NCI-H510A treated with DMSO at 0.1 percent for 48 hours (cell line): ENCODE data around the gene TMEM9.

Experiments used
- DNase-seq: peaks from one replicate; lab custom pipeline; 2025; lab: John Stamatoyannopoulos, UW

The TMEM9 gene

DNA sequence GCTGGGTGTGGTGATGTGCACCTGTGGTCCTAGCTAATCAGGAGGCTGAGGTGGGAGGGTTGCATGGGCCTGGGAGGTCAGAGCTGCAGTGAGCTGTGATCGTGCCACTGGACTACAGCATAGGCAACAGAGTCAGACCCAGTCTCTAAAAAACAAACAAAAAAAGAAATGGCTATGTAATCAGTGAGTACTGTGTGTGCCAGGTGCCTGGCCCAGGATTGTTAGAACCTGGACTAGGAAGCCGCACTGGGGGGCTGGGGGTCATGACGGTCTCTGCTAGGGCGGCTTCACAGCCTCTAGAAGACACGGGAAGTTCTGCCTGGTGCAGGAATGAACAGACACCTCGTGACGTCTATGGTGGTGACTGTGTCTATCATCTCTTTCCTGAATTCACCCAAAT, 8.5 kb downstream of the TMEM9 start:
- DNase-seq = no peak

DNA sequence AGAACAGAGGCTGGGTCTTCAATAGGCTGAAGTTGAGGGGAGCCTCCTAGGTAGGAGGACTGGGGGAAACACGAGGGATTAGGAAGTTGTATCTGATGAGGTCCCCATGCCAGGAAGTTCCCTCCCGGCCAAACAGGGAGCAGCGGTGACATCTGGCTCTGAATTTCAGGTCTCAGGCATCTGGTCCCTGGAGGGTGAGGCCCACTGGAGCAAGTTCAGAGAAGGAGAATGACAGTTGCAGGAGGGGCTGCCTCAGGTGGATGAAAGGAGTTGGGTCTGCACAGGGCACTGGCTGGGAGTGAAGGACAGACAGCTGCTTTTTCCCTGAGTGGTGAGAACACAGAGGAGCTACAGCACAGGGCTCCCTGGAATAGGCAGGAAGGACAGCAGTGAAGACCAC, 9.1 kb downstream of the TMEM9 start:
- DNase-seq = no peak

DNA sequence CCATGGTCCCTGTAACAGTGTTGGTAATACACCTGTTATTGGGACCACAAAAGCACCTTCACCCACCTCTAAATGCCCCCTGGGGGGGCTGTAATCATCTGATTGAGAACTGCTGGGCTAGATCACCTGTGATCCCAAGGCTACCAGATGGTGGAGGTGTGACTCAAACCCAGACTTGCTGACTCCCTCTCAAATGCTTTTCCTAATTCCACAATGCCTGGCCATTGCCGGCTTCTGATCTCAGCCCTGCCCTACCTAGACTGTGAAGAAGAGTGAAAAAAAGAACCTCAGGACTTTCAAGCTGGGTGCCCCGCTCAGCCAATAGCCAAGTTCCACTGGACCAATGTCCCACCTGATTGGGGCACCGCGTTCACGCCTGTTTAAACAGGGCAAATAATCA, 9.6 kb downstream of the TMEM9 start:
- no peak for DNase-seq

DNA sequence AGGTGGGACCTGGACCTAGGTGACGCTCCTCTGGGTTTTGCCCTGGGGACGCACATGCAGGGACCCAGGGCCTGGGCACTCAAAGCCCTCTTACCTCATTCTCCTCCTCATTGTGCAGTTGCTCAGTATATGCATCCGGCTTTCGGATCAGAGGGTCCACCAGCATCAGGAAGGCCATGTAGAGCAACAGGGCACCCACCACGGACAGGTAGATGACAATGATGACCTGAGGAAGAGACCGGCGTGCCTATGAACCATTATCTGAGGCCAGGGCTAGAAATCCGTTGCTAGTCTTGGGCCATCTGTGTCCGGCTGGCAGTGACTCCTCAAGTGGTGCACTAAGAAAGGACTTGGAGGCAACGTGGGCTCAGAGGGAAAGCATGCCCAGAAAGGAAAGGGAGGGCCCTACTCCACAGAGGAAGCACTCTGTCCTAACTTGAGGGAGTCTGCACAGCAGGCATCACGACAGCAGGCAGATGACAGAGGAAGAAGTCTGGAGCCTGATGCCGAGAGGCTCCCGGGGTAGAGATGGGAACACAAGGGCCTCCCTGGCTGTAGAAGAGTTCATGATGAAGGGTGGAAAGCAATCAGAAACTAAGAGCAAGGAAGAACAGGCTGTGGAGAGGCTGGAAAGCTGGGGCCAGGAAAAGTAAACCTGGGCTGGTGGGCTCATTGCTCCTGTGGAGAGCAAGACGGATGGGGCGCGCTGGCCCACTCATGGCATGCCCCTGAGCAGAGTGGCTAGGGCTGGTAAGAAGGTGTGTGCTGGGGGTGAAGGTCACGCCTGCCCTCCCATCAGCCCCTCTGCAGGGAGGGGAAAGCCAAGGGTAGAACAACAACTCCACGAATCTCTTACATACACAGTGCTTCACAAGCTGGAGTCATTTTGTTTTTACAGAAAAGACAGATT, 10.3 kb downstream of the TMEM9 start:
- DNase-seq = no peak

DNA sequence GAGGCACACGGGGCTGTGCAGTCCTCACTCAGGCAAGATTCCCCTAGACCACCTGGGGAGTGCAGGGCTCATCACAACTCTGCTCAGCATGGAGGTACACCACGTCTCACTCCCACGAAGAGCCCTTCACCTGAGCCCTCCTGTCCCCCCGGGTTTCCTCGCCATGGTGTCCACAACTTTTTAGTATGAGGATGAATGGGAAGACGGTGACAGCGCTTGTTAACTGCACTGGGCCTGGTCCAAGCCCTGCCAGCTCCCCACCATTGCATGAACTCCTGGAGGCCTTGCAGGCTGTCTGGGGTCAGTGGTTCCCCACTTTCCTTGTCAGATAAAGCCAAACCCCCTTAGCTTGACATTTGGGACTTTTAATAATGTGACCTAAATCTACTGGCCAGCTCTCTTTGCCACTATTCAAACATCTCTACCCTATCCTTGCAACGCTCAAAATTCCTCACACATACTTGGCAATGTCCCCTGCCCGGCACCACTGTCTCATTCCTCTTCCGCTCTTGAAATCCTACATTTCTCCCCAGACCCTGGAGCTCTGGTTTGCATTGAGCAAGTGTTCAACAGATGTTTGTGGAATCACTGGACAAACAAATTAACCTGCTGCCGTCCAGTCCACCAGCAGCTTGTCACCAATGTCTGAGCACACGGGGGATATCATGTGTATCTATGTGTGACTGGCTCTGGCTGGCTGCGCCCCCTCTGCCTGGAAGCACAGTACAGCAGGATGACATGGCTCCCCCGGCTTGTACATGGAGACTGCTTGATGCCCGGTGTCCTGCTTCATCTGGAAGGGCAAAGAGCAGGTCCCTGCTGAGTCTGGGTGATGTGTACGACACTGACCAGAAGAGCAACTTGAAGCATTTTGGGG, 11.2 kb downstream of the TMEM9 start:
- no peak for DNase-seq

DNA sequence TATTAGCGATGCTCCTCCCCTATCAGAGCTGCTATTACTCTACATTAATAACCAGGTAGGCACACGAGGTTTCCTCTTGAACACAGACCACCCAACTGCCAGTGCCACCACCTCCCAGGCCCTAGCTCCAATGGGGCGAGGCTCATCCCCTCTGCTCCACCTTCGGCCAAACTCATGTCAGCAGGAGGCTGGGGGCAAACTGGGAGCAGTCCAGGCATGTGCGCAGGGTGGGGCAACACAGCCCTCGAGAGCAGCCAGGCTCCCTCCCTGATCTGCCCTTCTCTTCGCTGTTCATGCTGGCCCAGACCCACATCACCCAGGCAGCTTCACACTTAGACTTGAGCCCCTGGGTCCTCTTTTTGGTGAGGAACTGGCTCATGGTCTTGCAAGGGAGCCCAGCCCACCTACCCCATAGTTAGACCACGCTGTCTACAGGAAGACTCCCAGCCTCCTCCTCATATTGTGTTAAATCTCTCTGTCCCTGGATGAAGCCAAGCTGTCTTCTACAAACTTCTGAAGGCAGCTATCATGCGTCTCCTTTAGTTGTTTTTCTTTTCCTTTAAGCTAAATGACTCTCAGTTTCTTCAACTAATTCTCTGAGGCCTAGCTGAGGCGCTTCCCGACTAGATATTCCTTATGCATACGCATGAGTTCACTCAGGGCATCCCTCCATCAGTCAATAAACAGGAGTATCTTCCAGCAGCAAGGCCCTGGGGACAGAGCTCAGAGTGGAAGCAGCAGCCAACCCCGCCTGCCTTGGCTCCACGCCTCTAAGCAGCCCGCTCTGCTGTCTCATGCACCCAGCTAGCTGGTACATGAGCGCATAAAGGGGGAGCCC, 12.0 kb downstream of the TMEM9 start:
- DNase-seq = no peak

DNA sequence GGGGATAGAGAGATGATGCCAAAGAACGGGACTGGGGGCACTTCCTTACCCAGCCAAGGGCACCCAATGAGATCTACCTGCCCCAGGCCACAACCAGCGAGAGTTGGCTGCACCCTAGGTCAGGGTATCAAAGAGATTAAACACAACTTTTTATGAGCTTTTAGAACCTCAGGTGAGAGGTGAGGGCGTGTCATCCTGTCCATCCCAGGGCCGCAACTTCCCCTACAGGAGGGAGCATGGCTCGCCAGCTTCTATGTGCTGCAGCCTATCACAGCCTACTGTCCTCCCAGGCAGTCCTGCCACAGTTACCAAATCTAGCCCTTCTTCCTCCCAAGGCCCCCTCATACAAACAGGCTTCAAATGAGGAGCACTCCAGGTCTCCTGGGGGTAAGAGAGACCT, 12.9 kb downstream of the TMEM9 start:
- DNase-seq = no peak

DNA sequence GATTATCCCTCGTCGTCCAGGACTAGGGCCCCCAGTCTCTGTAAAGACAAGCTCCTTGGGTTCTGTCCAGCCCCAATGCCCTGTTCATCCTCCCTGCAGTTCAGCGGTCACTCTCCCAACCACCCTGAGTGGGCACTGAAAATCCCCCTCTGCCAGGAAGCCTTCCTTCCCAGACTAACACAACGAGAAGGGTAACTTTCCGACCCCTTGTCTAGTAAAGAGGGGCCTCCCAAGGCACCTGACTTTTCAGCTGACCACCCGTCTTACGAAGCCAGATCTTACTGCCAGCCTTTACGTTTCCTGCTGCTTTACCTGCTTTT, 13.4 kb downstream of the TMEM9 start:
- DNase-seq = no peak

DNA sequence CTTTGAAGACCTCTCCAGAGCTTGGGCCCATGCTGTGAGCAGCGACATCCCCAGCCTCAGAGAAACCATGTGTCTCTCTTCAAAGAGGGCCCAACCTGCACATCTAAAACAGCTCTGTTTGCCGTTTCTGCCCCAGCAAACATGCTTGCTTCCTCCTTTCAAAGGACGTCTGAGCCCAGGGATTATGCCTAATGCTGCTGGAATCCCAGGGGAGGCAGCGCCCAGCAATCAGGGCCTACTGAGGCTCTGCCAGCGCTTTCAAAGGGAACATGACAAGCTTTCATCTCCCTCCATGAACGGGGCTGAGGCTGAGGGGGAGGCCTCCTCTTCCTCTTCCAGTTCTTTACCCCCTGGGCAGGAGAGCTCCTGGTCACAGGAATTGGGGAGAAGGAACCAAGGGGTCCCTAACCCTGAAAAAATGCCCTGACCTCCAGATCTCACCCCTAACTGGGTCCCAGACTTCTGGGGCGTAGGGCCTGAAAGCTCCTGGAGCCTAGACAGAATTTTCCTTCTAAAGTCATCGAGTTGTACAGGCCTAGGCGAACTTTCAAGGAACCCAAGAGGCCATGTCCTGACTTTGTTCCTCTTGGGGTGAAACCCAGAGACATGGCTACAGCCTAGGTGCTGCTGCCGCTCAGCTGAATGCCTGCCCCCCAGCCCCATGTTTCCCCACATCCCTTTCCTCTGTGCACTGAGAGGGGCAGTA, 13.9 kb downstream of the TMEM9 start:
- no peak for DNase-seq

DNA sequence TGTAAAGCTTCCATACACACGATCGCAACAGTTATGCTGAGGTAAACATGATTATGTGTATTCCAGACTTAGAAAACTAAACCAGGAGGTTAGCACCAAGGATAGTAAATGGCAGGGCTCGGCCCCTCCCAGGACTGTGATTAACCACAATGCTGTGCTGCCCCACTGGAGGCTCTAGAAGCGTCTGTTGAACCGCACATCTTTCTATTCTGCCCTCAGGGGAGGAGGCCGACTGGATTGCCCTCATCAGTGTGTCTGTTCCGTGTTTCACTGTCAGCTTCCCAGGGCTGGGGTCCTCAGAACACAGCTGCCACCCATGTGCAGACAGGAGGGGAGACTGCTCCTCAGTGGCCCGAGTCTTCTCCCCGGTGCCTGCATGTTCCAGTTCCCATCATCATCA, 14.5 kb downstream of the TMEM9 start:
- DNase-seq = no peak

DNA sequence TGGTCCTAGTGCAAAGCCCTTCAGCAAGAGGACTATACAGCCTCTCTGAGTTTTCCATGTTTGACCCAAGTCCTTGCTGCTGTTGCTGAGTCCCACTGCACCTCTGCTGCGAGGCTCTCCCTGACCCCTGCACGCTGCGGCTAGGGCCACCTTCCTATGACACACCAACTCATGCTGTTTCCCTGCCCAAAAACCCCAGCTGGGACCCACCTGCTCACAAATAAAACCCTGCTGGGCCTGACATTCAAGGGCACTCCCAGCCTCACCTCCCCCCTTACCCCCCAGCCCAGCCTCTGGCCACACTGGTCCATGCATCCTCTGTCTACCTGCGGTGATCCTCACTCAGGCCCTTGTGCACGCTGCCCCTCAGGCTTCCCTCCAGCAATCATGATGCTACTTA, 15.0 kb downstream of the TMEM9 start:
- DNase-seq = no peak

DNA sequence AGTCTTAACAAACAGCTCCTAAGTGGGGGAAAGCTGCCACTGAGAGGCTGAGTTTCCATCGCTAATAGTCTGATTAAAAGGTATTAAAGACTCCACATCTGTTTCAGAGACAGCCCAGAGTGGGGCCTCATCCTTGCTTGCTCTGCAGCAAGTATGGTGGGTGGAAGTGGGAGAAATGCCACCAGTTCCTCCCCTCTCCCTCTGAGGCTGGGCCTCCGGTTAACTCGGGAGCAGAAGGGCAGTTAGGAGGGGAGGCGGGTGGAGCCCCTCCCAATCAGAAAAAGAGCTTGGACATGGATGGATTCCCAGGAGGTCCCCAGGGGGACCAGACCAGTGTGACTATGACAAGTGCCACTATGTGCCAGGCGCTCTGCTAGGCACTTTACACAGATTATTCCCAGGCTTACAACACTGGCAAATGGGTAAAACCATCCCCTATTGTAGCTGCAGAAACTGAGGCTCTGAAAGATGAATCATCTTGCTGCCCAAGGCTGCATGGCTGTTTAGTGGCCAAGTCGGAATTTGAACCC, 15.9 kb downstream of the TMEM9 start:
- DNase-seq = no peak

DNA sequence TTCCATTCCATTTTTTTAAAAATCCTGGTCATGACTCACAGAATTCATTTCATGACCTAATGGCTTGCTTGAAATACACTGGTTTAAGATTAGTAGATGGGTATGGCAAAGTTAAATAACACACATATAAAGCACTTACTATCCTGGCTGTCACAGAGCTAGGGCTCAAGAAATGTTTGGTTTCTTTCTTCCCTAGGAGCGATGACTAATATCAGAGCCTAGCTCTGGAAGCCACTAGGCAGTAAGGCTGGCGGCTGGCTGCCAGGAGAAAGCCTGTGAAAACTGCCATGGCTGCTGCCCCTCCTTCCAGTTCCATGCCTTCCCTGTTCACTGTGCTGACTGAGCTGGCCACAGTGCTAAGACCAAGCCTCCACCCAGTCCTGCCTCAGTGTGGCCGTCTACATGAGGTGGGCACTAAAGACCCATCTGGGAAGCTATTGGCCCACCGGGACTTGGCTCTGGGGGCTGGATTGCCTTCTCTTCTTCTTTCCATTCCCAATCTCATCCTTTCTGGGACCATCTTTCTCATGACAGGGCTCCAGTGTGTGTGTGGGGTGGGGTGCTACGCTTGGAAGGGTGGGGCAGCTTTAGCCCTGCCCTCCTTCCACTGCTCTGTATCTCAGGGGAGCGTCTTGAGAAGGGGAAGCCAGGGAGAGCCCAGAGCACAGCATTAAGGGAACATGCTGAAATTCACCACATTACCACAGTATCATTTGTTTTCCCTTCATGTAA, 16.5 kb downstream of the TMEM9 start:
- DNase-seq = no peak

DNA sequence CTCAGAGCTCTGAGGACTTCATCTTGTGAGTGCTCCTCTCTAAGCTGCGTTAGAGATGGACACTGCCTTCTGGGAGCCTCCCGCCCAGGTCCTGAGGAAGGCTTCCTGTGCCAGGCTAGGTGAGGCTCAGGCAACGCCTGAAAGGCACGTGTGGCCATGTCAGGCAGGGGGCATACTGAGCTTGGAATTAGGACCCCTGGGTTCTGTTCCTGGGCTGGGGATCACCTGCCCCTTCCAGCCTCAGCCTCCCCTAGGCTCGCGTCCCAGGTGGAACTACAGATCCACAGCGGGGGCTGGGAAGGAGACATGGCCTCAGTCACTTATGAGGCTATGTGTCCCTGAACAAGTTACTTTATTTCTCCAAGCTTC, 17.3 kb downstream of the TMEM9 start:
- no peak for DNase-seq

DNA sequence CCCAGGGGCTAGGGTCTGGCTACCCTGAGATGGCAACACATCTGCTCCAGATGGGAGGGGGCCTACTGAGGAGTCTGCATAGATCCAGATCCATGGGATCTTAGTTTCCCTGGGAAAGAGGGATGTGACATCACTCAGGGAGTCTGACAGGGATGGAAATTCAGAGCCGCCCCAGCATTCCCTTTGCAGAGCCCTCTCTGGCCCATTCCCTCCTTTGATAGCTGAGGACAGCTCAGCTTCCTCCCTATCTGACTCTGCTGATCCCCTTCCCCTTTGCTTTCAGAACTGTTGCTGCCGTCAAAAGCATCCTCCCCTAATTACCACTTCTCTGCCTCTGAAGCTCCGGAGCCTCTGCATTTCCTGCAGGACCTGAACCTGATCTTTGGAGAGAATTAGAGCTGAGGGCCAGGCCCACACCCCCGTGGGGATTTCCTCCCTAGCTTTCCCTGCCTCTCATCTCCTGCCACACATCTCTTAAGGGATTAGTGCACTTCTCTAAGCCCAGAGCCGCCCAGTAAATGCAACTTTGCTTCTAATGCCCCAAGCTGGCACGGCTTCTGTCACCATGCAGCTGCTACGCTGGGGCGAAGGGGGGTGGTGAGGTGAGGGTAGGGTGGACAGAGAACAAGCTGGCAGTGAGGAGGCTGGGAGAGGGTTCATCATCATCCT, 17.8 kb downstream of the TMEM9 start:
- no peak for DNase-seq

DNA sequence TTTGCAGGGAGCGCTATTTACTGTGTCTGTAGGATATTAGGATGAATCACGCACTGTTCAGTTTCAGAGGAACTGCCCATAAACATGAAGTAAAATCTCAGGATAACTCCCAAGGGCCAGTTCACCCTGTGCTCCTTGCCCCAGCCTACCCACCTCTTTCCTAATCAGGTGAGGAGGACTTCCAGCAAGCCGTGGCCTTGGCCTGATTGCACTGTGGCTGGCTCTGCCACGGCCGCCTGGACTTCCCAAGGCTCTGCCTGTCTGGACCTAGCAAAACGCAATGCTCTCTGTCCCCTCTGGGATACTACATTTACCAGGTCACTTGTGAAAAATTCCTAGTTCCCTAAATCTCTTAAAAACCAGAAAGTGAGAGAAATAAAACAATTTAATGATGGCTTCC, 19.9 kb downstream of the TMEM9 start:
- no peak for DNase-seq

DNA sequence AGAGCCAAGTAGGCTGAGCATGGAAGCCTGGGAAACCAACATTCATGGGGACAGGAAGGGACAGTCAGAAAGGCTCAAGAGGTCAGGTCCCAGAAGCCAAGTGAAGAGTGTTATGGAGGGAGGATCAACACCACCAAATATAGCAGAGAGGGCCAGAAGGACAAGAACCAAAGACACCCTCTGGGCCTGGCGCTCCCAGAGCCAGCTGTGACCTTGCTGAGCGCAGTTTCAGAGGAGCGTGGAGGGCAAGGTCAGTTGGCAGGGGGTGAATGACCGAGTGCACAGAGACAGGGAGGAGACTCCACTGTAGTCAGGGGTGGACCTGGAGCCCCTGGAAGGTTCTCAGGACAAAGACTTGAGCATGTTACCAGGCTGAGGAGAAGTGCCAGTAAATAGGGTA, 22.9 kb downstream of the TMEM9 start:
- no peak for DNase-seq

DNA sequence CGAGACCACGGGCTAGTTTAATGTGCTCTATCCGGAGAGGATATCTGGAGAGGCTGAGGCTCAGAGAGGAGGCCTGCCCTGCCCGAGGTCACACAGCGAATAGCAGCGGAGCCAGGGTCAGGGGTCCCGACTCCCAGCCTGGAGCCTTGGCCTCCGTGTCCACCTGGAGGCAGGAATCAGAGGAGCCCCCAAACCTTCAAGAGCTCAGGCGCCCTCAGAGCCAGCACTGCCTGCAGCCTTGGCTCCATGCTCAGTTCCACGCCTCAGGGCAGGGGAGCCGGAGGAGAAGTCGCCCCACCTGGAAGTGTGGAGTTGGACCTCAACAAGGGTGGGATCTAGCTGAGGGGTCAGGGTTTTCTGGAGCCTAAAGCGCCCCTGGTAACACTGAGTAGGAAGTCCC, 25.3 kb downstream of the TMEM9 start:
- DNase-seq = no peak

DNA sequence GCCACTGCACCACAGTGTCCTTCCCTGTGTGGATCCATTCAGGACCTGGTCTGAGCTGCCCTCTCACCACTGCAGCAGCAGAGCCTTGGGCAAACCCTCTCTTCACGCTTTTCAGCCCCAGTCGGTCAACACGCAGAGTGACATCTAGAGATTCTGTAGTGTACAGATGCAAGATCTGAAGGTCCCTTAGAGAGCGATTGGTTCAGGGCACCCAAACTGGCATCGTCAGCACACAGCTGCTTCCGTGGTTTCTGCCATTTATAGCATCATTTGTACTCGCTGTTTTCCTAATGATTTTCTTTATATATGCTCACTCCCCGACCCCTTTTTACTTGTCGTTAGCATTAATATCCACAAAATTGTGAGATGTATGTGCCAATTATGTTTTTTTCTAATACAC, 25.8 kb downstream of the TMEM9 start:
- no peak for DNase-seq

DNA sequence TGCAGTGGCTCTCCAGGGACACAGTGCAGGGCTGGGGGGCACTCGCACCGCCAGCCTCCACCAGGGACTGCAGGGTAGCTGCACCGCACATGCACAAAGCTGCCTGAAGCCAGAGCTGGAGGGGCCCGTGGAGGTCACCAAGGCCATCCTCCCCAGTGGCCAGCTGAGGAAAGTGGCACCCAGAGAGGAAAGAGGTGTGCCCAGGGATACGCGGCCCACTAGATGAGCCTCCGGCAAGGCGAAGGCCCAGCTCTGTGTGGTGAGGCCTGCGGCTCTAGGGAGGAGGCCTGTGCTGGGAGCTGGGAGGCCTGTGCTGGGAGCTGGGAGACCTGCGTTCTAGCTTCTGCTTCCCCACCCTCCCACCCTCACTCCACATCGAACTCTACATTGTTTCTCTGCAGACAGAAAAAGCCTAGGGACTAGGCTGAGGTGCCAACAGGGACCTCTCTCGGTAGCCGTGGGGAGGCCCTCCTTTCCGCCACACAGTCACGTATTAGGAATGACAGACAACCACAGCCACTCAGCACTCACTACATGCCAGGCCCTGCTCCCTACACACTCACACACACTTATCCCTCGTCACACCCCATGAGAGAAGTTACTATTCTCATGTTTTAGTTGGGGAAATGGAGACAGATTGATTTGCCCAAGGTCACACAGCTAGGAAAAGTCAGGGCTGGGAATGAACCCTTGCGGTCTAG, 26.4 kb downstream of the TMEM9 start:
- DNase-seq = no peak
